HG02763 (cell line): ENCODE data around the gene CLNS1A.
"Not testable (repeated sequence)": the region's sequence is repeated elsewhere in the genome, so short reads cannot be mapped to it uniquely, and the experiment has no call there.

Experiments used
- ATAC-seq: cut with Tn5 transposase; IDR thresholded peaks from one replicate; pipeline ENCODE4 v1.9.1; 2021; ENCODE audit warnings: mild to moderate bottlenecking, moderate library complexity; ENCODE audit not compliant: unreplicated experiment

The CLNS1A gene

GRCh38 chr11:77619576-77620198 is 17.9 kb downstream of the CLNS1A start:
- no peak for ATAC-seq

GRCh38 chr11:77617892-77618291 is 19.7 kb downstream of the CLNS1A start:
- no peak for ATAC-seq

- no peak for ATAC-seq
Measured at GRCh38 chr11:77611921-77612320, 25.7 kb downstream of the CLNS1A start.

- ATAC-seq, result no peak
Measured at GRCh38 chr11:77609234-77609633, 28.4 kb downstream of the CLNS1A start.

GRCh38 chr11:77604281-77604680 is 33.3 kb downstream of the CLNS1A start:
- no peak for ATAC-seq

- no peak for ATAC-seq
Measured at GRCh38 chr11:77602381-77603088, 35.1 kb downstream of the CLNS1A start.

- ATAC-seq, result no peak
Measured at GRCh38 chr11:77598195-77598594, 39.4 kb downstream of the CLNS1A start.

- ATAC-seq, result no peak
Measured at GRCh38 chr11:77596626-77597025, 41.0 kb downstream of the CLNS1A start.

- no peak for ATAC-seq
Measured at GRCh38 chr11:77593883-77594282, 43.7 kb downstream of the CLNS1A start.

- ATAC-seq, result no peak
Measured at GRCh38 chr11:77592727-77593126, 44.9 kb downstream of the CLNS1A start.

- no peak for ATAC-seq
Measured at GRCh38 chr11:77590194-77590782, 47.3 kb downstream of the CLNS1A start.

GRCh38 chr11:77589521-77590193 is 47.9 kb downstream of the CLNS1A start, which contains the start of gene AQP11:
AQP11 (plus strand) TSS chr11:77589953; CDS start chr11:77589993, 40 bp downstream.
- peak; percentile 87 for ATAC-seq

- peak; percentile 22 for ATAC-seq
Measured at GRCh38 chr11:77589181-77589520, 48.4 kb downstream of the CLNS1A start.

- ATAC-seq, result no peak
Measured at GRCh38 chr11:77580712-77581337, 56.8 kb downstream of the CLNS1A start.

GRCh38 chr11:77575428-77575827 is 62.2 kb downstream of the CLNS1A start:
- ATAC-seq, result not testable (repeated sequence)

GRCh38 chr11:77570896-77571295 is 66.7 kb downstream of the CLNS1A start:
- not testable (repeated sequence) for ATAC-seq

GRCh38 chr11:77569676-77570070 is 67.9 kb downstream of the CLNS1A start:
- ATAC-seq, result no peak

GRCh38 chr11:77568916-77569675 is 68.5 kb downstream of the CLNS1A start:
- no peak for ATAC-seq

GRCh38 chr11:77568306-77568705 is 69.3 kb downstream of the CLNS1A start:
- ATAC-seq, result no peak
